ENCODE data around the gene NCKAP5.

The NCKAP5 gene

GRCh38 chr2:133516405-133517026 is 51.7 kb downstream of the NCKAP5 start:
- Histone ChIP-seq H2BK5ac (ENCODE audit: low read length) (no peak overlapping the region), H3K27ac (replicated peaks; ENCODE audit: low read length) (no peak overlapping the region), H3K14ac (ENCODE audit: low read length) (no peak overlapping the region), H3K23ac (ENCODE audit: low read depth, low read length, poor library complexity) (no peak overlapping the region), H3K27me3 (ENCODE audit: control insufficient read depth in 3 of 3, insufficient read depth in 3 of 3, low read depth in 1 of 3, low read length in 3 of 3) (no peaks in the 10 kb centered on the region), H2BK12ac (ENCODE audit: low read length) (no peak overlapping the region), H3K4me2 (ENCODE audit: insufficient read depth, low read length, poor library complexity, severe bottlenecking) (no peak overlapping the region), H3K9ac (ENCODE audit: low read depth, low read length, poor library complexity) (no peak overlapping the region), H2BK120ac (ENCODE audit: low read depth, low read length) (no peak overlapping the region), H3K9me3 (replicated peaks in 1 of 2; ENCODE audit: control insufficient read depth in 2 of 2, insufficient read depth in 1 of 2, low read depth in 1 of 2, low read length in 2 of 2) (peaks cover 0 to 2% of the 10 kb centered on the region in 2 donors), H3K4ac (ENCODE audit: low read length) (no peak overlapping the region), H3K79me1 (ENCODE audit: low read depth, low read length) (no peaks in the 10 kb centered on the region), H4K91ac (ENCODE audit: low read depth, low read length, poor library complexity) (no peak overlapping the region), H3K18ac (ENCODE audit: low read length) (no peak overlapping the region), H3K36me3 (replicated peaks in 1 of 2; ENCODE audit: control insufficient read depth in 2 of 2, insufficient read depth in 2 of 2, low read length in 2 of 2) (peaks cover 0 to 93% of the 10 kb centered on the region in 2 donors), H4K8ac (ENCODE audit: low read depth, low read length) (no peak overlapping the region), H2AFZ (ENCODE audit: low read length) (no peak overlapping the region), H2AK5ac (ENCODE audit: low read depth, low read length) (no peak overlapping the region), H3K4me1 (ENCODE audit: control insufficient read depth in 2 of 2, insufficient read depth in 1 of 2, low read depth in 1 of 2, low read length in 2 of 2) (no peaks in the 10 kb centered on the region), H2BK15ac (ENCODE audit: low read length) (no peak overlapping the region), H3K4me3 (ENCODE audit: low read length in 2 of 2) (no peak overlapping the region)
- no CpG with 5 or more reads among the region's 6 CpGs for WGBS, 2 donors (ENCODE audit: extremely low coverage in 2 of 2, insufficient read length in 2 of 2, insufficient replicate concordance in 1 of 2)
- DNase-seq (ENCODE audit: low spot score) = no peak

GRCh38 chr2:133515271-133515670 is 53.0 kb downstream of the NCKAP5 start:
- Histone ChIP-seq H3K23ac (ENCODE audit: low read depth, low read length, poor library complexity) (no peak overlapping the region), H4K91ac (ENCODE audit: low read depth, low read length, poor library complexity) (no peak overlapping the region), H3K18ac (ENCODE audit: low read length) (no peak overlapping the region), H3K4me1 (ENCODE audit: control insufficient read depth in 2 of 2, insufficient read depth in 1 of 2, low read depth in 1 of 2, low read length in 2 of 2) (no peaks in the 10 kb centered on the region), H3K36me3 (replicated peaks in 1 of 2; ENCODE audit: control insufficient read depth in 2 of 2, insufficient read depth in 2 of 2, low read length in 2 of 2) (peaks cover 0 to 93% of the 10 kb centered on the region in 2 donors), H3K79me1 (ENCODE audit: low read depth, low read length) (no peaks in the 10 kb centered on the region), H3K4me3 (ENCODE audit: low read length in 2 of 2) (no peak overlapping the region), H4K8ac (ENCODE audit: low read depth, low read length) (no peak overlapping the region), H3K14ac (ENCODE audit: low read length) (no peak overlapping the region), H3K27ac (replicated peaks; ENCODE audit: low read length) (no peak overlapping the region), H2AFZ (ENCODE audit: low read length) (no peak overlapping the region), H2BK5ac (ENCODE audit: low read length) (no peak overlapping the region), H3K4ac (ENCODE audit: low read length) (no peak overlapping the region), H3K9me3 (replicated peaks in 1 of 2; ENCODE audit: control insufficient read depth in 2 of 2, insufficient read depth in 1 of 2, low read depth in 1 of 2, low read length in 2 of 2) (no peaks in the 10 kb centered on the region), H2BK120ac (ENCODE audit: low read depth, low read length) (no peak overlapping the region), H2AK5ac (ENCODE audit: low read depth, low read length) (no peak overlapping the region), H3K27me3 (ENCODE audit: control insufficient read depth in 3 of 3, insufficient read depth in 3 of 3, low read depth in 1 of 3, low read length in 3 of 3) (no peaks in the 10 kb centered on the region), H3K9ac (ENCODE audit: low read depth, low read length, poor library complexity) (no peak overlapping the region), H3K4me2 (ENCODE audit: insufficient read depth, low read length, poor library complexity, severe bottlenecking) (no peak overlapping the region), H2BK12ac (ENCODE audit: low read length) (no peak overlapping the region), H2BK15ac (ENCODE audit: low read length) (no peak overlapping the region)
- no peak for DNase-seq (ENCODE audit: low spot score)
- WGBS, 2 donors (ENCODE audit: extremely low coverage in 2 of 2, insufficient read length in 2 of 2, insufficient replicate concordance in 1 of 2) = no CpG with 5 or more reads among the region's 2 CpGs

- no CpG with 5 or more reads among the region's 8 CpGs for WGBS, 2 donors (ENCODE audit: extremely low coverage in 2 of 2, insufficient read length in 2 of 2, insufficient replicate concordance in 1 of 2)
- Histone ChIP-seq H2AK5ac (ENCODE audit: low read depth, low read length) (no peak overlapping the region), H3K27me3 (ENCODE audit: control insufficient read depth in 3 of 3, insufficient read depth in 3 of 3, low read depth in 1 of 3, low read length in 3 of 3) (no peaks in the 10 kb centered on the region), H3K36me3 (replicated peaks in 1 of 2; ENCODE audit: control insufficient read depth in 2 of 2, insufficient read depth in 2 of 2, low read length in 2 of 2) (peaks cover 0 to 96% of the 10 kb centered on the region in 2 donors), H2BK12ac (ENCODE audit: low read length) (no peak overlapping the region), H3K9me3 (replicated peaks in 1 of 2; ENCODE audit: control insufficient read depth in 2 of 2, insufficient read depth in 1 of 2, low read depth in 1 of 2, low read length in 2 of 2) (no peaks in the 10 kb centered on the region), H3K4ac (ENCODE audit: low read length) (no peak overlapping the region), H3K14ac (ENCODE audit: low read length) (no peak overlapping the region), H3K18ac (ENCODE audit: low read length) (no peak overlapping the region), H4K91ac (ENCODE audit: low read depth, low read length, poor library complexity) (no peak overlapping the region), H3K23ac (ENCODE audit: low read depth, low read length, poor library complexity) (no peak overlapping the region), H2BK120ac (ENCODE audit: low read depth, low read length) (no peak overlapping the region), H2BK5ac (ENCODE audit: low read length) (no peak overlapping the region), H2BK15ac (ENCODE audit: low read length) (no peak overlapping the region), H3K4me2 (ENCODE audit: insufficient read depth, low read length, poor library complexity, severe bottlenecking) (no peak overlapping the region), H3K4me3 (ENCODE audit: low read length in 2 of 2) (no peak overlapping the region), H3K79me1 (ENCODE audit: low read depth, low read length) (no peaks in the 10 kb centered on the region), H2AFZ (ENCODE audit: low read length) (no peak overlapping the region), H3K9ac (ENCODE audit: low read depth, low read length, poor library complexity) (no peak overlapping the region), H3K27ac (replicated peaks; ENCODE audit: low read length) (no peak overlapping the region), H3K4me1 (ENCODE audit: control insufficient read depth in 2 of 2, insufficient read depth in 1 of 2, low read depth in 1 of 2, low read length in 2 of 2) (peaks cover 0 to under 1% of the 10 kb centered on the region in 2 donors), H4K8ac (ENCODE audit: low read depth, low read length) (no peak overlapping the region)
- no peak for DNase-seq (ENCODE audit: low spot score)
These were observed 54.4 kb downstream of the NCKAP5 start for GRCh38 chr2:133513893-133514292.

- no peak overlapping the region for H3K4me3 ChIP-seq (ENCODE audit: low read length in 2 of 2)
- peaks cover 0 to 99% of the 10 kb centered on the region in 2 donors for H3K36me3 ChIP-seq (replicated peaks in 1 of 2; ENCODE audit: control insufficient read depth in 2 of 2, insufficient read depth in 2 of 2, low read length in 2 of 2)
- no peak overlapping the region for H3K27ac ChIP-seq (replicated peaks; ENCODE audit: low read length)
- H2BK5ac ChIP-seq (ENCODE audit: low read length) = no peak overlapping the region
- no peak overlapping the region for H2BK15ac ChIP-seq (ENCODE audit: low read length)
- H3K9ac ChIP-seq (ENCODE audit: low read depth, low read length, poor library complexity) = no peak overlapping the region
- no peak overlapping the region for H3K23ac ChIP-seq (ENCODE audit: low read depth, low read length, poor library complexity)
- H3K4me2 ChIP-seq (ENCODE audit: insufficient read depth, low read length, poor library complexity, severe bottlenecking) = no peak overlapping the region
- WGBS, 2 donors (ENCODE audit: extremely low coverage in 2 of 2, insufficient read length in 2 of 2, insufficient replicate concordance in 1 of 2) = no CpG with 5 or more reads among the region's 4 CpGs
- no peak overlapping the region for H2AK5ac ChIP-seq (ENCODE audit: low read depth, low read length)
- no peak overlapping the region for H2AFZ ChIP-seq (ENCODE audit: low read length)
- H3K27me3 ChIP-seq (ENCODE audit: control insufficient read depth in 3 of 3, insufficient read depth in 3 of 3, low read depth in 1 of 3, low read length in 3 of 3) = no peaks in the 10 kb centered on the region
- H3K4ac ChIP-seq (ENCODE audit: low read length) = no peak overlapping the region
- H2BK12ac ChIP-seq (ENCODE audit: low read length) = no peak overlapping the region
- H4K91ac ChIP-seq (ENCODE audit: low read depth, low read length, poor library complexity) = no peak overlapping the region
- H3K14ac ChIP-seq (ENCODE audit: low read length) = no peak overlapping the region
- no peaks in the 10 kb centered on the region for H3K79me1 ChIP-seq (ENCODE audit: low read depth, low read length)
- H3K4me1 ChIP-seq (ENCODE audit: control insufficient read depth in 2 of 2, insufficient read depth in 1 of 2, low read depth in 1 of 2, low read length in 2 of 2) = peaks cover 0 to 5% of the 10 kb centered on the region in 2 donors
- H3K9me3 ChIP-seq (replicated peaks in 1 of 2; ENCODE audit: control insufficient read depth in 2 of 2, insufficient read depth in 1 of 2, low read depth in 1 of 2, low read length in 2 of 2) = no peaks in the 10 kb centered on the region
- H2BK120ac ChIP-seq (ENCODE audit: low read depth, low read length) = no peak overlapping the region
- no peak overlapping the region for H4K8ac ChIP-seq (ENCODE audit: low read depth, low read length)
- DNase-seq (ENCODE audit: low spot score) = no peak
- H3K18ac ChIP-seq (ENCODE audit: low read length) = no peak overlapping the region
These were observed 56.1 kb downstream of the NCKAP5 start for GRCh38 chr2:133512121-133512520.
